CD4-positive, alpha-beta T cell (primary cell): Measurements from ENCODE around the gene CTTN. TPM values are rescaled to one million over a fixed set of nuclear protein-coding genes. Genes with fewer than 3 reads are reported as not detected.

Experiments used
- ATAC-seq: fragments of 200-7000 bp; cut with Tn5 transposase; one replicate; pipeline ENCODE4 v1.10.0; 2022; ENCODE audit warnings: mild to moderate bottlenecking; ENCODE audit not compliant: poor library complexity
- CTCF ChIA-PET: fragments of 350-600 bp; sonication (Branson Sonifier 250); formaldehyde crosslinking; loops from one replicate; lab custom pipeline; 2021; ENCODE audit warnings: antibody characterized with exemption, inconsistent platforms; lab: Charles Lee
- POLR2A ChIA-PET: fragments of 350-600 bp; sonication (Branson Sonifier 250); formaldehyde crosslinking; loops from one replicate; lab custom pipeline; 2021; ENCODE audit warnings: antibody characterized with exemption, inconsistent platforms; lab: Charles Lee
- DNase-seq, 14 experiments: peaks; one replicate each; pipeline ENCODE4 v3.0.0-alpha.2; 2013 to 2020; ENCODE audit warnings: mixed read lengths in 2 of 14
- H3K27ac ChIP-seq, 2 donors: one replicate each; pipeline versions ENCODE4 v1.5.1 to v1.7.0; 2013; ENCODE audit warnings: low read length in 2 of 2, low read depth in 1 of 2, mild to moderate bottlenecking in 1 of 2
- H3K27me3 ChIP-seq, 2 experiments: 1 replicate in 1 of 2; 2 replicates in 1 of 2; pipeline versions ENCODE4 v1.6.1 to v1.7.0; 2013; ENCODE audit warnings: low read length in 2 of 2, control low read depth in 1 of 2, mild to moderate bottlenecking in 1 of 2, moderate library complexity in 1 of 2; ENCODE audit not compliant: insufficient read depth in 2 of 2, control insufficient read depth in 1 of 2
- H3K36me3 ChIP-seq: one replicate; pipeline ENCODE4 v1.6.1; 2013; ENCODE audit warnings: low read length, control low read depth; ENCODE audit not compliant: insufficient read depth
- H3K4me1 ChIP-seq: one replicate; pipeline ENCODE4 v1.6.1; 2013; ENCODE audit warnings: low read length, control low read depth; ENCODE audit not compliant: insufficient read depth
- H3K4me3 ChIP-seq: one replicate; pipeline ENCODE4 v1.5.1; 2013; ENCODE audit warnings: mild to moderate bottlenecking, low read length, moderate library complexity
- H3K9me3 ChIP-seq, 2 experiments: 1 replicate in 1 of 2; 2 replicates in 1 of 2; pipeline versions ENCODE4 v1.6.1 to v1.7.0; 2013; ENCODE audit warnings: low read length in 2 of 2, mild to moderate bottlenecking in 2 of 2, control low read depth in 1 of 2, moderate library complexity in 1 of 2; ENCODE audit not compliant: control insufficient read depth in 1 of 2, insufficient read depth in 1 of 2
- H3K27ac Mint-ChIP-seq: one replicate; pipeline ENCODE4 v1.8.0; 2020; ENCODE audit warnings: mixed read lengths
- H3K27me3 Mint-ChIP-seq: one replicate; pipeline ENCODE4 v1.8.0; 2021; ENCODE audit warnings: mixed read lengths
- H3K36me3 Mint-ChIP-seq: one replicate; pipeline ENCODE4 v1.8.0; 2021; ENCODE audit warnings: low read depth, mixed read lengths
- H3K4me1 Mint-ChIP-seq: one replicate; pipeline ENCODE4 v1.8.0; 2021; ENCODE audit warnings: low read depth, mixed read lengths
- H3K4me3 Mint-ChIP-seq: one replicate; pipeline ENCODE4 v1.8.0; 2020; ENCODE audit warnings: mild to moderate bottlenecking, mixed read lengths
- H3K9me3 Mint-ChIP-seq: one replicate; pipeline ENCODE4 v1.8.0; 2020; ENCODE audit warnings: mixed read lengths
- CTCF ChIP-seq: fragments of 200-600 bp; IDR thresholded peaks from one replicate; pipeline ENCODE4 v1.8.0; 2022; ENCODE audit warnings: antibody characterized with exemption, mild to moderate bottlenecking
- intact Hi-C, 2 experiments: fragments of 100-400 bp; cut with DNase I in 1 of 2; cut with micrococcal nuclease in 1 of 2; formaldehyde crosslinking; loops; one replicate each; pipeline versions ENCODE4 v1.15.1 to v1.9.0; 2023 to 2025; cut with DNase I, micrococcal nuclease
- total RNA-seq, 174 experiments: library from RNA in 2 of 174; stranded (reverse) in 2 of 174; gene quantifications; one replicate each; pipeline ENCODE4 v1.2.3 and lab custom pipeline; 2021 to 2026

CTTN gene
- total RNA-seq, 2 experiments from 2014 or later, result 0.45 to 0.80 TPM

- Mint-ChIP-seq H3K27ac (no peak overlapping the region), H3K27me3 (peaks cover 5% of the 10 kb centered on the region), H3K4me1 (peaks cover 5% of the 10 kb centered on the region), H3K4me3 (no peak overlapping the region), H3K9me3 (no peaks in the 10 kb centered on the region), H3K36me3 (peaks cover 4% of the 10 kb centered on the region)
- Histone ChIP-seq H3K4me3 (no peak overlapping the region), H3K9me3 (peaks cover 0 to 7% of the 10 kb centered on the region in 2 experiments), H3K27ac (no peak overlapping the region), H3K27me3 (peaks cover 3% of the 10 kb centered on the region in 2 experiments), H3K36me3 (no peaks in the 10 kb centered on the region), H3K4me1 (peaks cover 15% of the 10 kb centered on the region)
- intact Hi-C loops, result no loop called here
- ChIA-PET CTCF (no interaction called here), POLR2A (no interaction called here)
- ATAC-seq (no peak), DNase-seq (no peak)
- no peak for TF ChIP-seq CTCF
Observed at GRCh38 chr11:70402685-70403084, 4.4 kb downstream of the CTTN start.

GRCh38 chr11:70404244-70404643 is 5.9 kb downstream of the CTTN start:
- CTCF ChIA-PET, result no interaction called here
- DNase-seq, result no peak
- Histone ChIP-seq H3K36me3 (no peaks in the 10 kb centered on the region), H3K27me3 (no peaks in the 10 kb centered on the region), H3K27ac (no peak overlapping the region), H3K4me3 (no peak overlapping the region), H3K4me1 (peaks cover 5% of the 10 kb centered on the region), H3K9me3 (peaks cover 0 to 6% of the 10 kb centered on the region in 2 experiments)
- POLR2A ChIA-PET, result no interaction called here
- H3K9me3 Mint-ChIP-seq, result no peaks in the 10 kb centered on the region
- H3K36me3 Mint-ChIP-seq, result no peaks in the 10 kb centered on the region
- no peak for TF ChIP-seq CTCF
- no peak overlapping the region for H3K4me3 Mint-ChIP-seq
- no peak overlapping the region for H3K27ac Mint-ChIP-seq
- intact Hi-C loops, result no loop called here
- no peak for ATAC-seq
- H3K4me1 Mint-ChIP-seq, result no peaks in the 10 kb centered on the region
- H3K27me3 Mint-ChIP-seq, result no peaks in the 10 kb centered on the region

DNA sequence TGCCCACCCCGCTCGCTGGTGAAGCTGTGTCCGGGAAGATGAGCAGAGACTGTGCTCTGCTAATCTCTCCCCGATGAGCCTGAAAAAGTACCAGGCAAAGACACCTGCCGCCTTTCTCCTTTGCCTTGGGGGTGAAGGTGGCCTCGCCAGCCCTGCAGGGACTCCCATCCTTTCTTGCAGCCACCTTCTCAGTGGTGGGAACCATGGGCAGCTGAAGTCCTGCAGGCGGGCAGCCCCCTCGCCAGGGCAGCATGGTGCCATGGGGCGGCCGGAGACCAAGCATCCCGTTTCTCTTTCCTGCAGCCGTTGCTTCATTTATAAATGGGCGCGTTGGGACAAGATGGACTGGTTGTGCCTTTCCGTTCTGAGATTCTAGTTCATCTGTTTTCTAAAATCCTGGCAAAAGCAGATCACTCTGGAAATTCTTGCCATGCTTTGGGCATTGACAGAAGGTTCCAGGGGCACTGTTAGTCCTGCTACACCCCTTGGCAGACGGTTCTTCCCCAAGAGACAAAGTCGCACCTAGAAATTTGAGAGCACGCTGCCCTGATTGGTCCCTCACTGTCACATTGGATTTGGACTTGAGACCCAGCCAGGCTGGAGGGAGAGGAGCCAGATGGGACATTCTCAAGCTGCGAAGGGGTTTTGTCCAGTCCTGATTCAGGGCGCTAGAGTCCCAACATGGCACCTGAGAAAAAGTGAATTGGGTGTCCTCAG is 7.5 kb downstream of the CTTN start:
- no peak overlapping the region for H3K4me3 Mint-ChIP-seq

More for the DNA sequence above, 7.5 kb downstream of the CTTN start:
- no peak for ATAC-seq
- CTCF ChIA-PET, result no interaction called here
- intact Hi-C loops, result no loop called here
- no peaks in the 10 kb centered on the region for H3K9me3 Mint-ChIP-seq
- H3K36me3 ChIP-seq, result no peaks in the 10 kb centered on the region
- no peaks in the 10 kb centered on the region for H3K4me1 ChIP-seq
- H3K36me3 Mint-ChIP-seq, result no peaks in the 10 kb centered on the region
- no peak overlapping the region for H3K27ac Mint-ChIP-seq
- no peak for TF ChIP-seq CTCF
- H3K9me3 ChIP-seq, result no peaks in the 10 kb centered on the region
- H3K4me1 Mint-ChIP-seq, result no peaks in the 10 kb centered on the region
- DNase-seq, result no peak
- POLR2A ChIA-PET, result no interaction called here
- H3K4me3 ChIP-seq, result no peak overlapping the region
- H3K27me3 Mint-ChIP-seq, result no peaks in the 10 kb centered on the region
- no peaks in the 10 kb centered on the region for H3K27me3 ChIP-seq
- H3K27ac ChIP-seq, result no peak overlapping the region
